ENCODE results near the gene MTMR3. TPM values are rescaled to one million over a fixed set of nuclear protein-coding genes. Genes with fewer than 3 reads are reported as not detected.
A peak's percentile ranks its signal among the peaks of the same experiment; 100 is the strongest.

Gene MTMR3
- total RNA-seq, 1 donor from 2014 or later, result 35.4 TPM

- H3K9me3 Mint-ChIP-seq, result no peaks in the 10 kb centered on the region
- H3K9me3 ChIP-seq (ENCODE audit: low read depth), result no peaks in the 10 kb centered on the region
- H3K27me3 Mint-ChIP-seq (ENCODE audit: insufficient read depth, low read depth), result peaks cover 7% of the 10 kb centered on the region
- no peak overlapping the region for H3K27ac ChIP-seq
- no peaks in the 10 kb centered on the region for H3K27me3 ChIP-seq
- no peak overlapping the region for H3K4me2 ChIP-seq
- H3K4me3 ChIP-seq, result no peak overlapping the region
- no peak for DNase-seq (ENCODE audit: low spot score)
- no peak overlapping the region for H3K9ac ChIP-seq
- no peak overlapping the region for H3K4me3 Mint-ChIP-seq
- no peak overlapping the region for H2AFZ ChIP-seq (replicated peaks)
- no peaks in the 10 kb centered on the region for H4K20me1 ChIP-seq (ENCODE audit: low read depth)
- no peaks in the 10 kb centered on the region for H3K36me3 Mint-ChIP-seq
- TF ChIP-seq EZH2 (IDR thresholded peaks at IDR 0.05) (no peak), CTCF (IDR thresholded peaks at IDR 0.05) (no peak), EZH2phosphoT487 (IDR thresholded peaks at IDR 0.05) (no peak)
- H3K27ac Mint-ChIP-seq, result peak overlapping the region; percentile 53
- no peaks in the 10 kb centered on the region for H3F3A ChIP-seq (ENCODE audit: low read depth)
- H3K36me3 ChIP-seq, result no peaks in the 10 kb centered on the region
- H3K4me1 ChIP-seq, result peaks cover 4% of the 10 kb centered on the region
- H3K79me2 ChIP-seq (ENCODE audit: low read depth), result no peaks in the 10 kb centered on the region
- peaks cover 19% of the 10 kb centered on the region for H3K4me1 Mint-ChIP-seq
These were observed 163.9 kb downstream of the MTMR3 start for GRCh38 chr22:30046716-30047363.

GRCh38 chr22:30047364-30047738 is 164.4 kb downstream of the MTMR3 start:
- H3K4me3 ChIP-seq, result no peak overlapping the region
- Mint-ChIP-seq H3K4me3 (no peak overlapping the region), H3K9me3 (no peaks in the 10 kb centered on the region), H3K27me3 (ENCODE audit: insufficient read depth, low read depth) (peaks cover 7% of the 10 kb centered on the region), H3K27ac (no peak overlapping the region), H3K36me3 (no peaks in the 10 kb centered on the region), H3K4me1 (peaks cover 19% of the 10 kb centered on the region)
- H3K4me1 ChIP-seq, result peaks cover 4% of the 10 kb centered on the region
- H2AFZ ChIP-seq (replicated peaks), result no peak overlapping the region
- H3K9ac ChIP-seq, result no peak overlapping the region
- H4K20me1 ChIP-seq (ENCODE audit: low read depth), result no peaks in the 10 kb centered on the region
- H3K4me2 ChIP-seq, result no peak overlapping the region
- no peaks in the 10 kb centered on the region for H3K36me3 ChIP-seq
- TF ChIP-seq CTCF (IDR thresholded peaks at IDR 0.05), result no peak
- no peak for TF ChIP-seq EZH2phosphoT487 (IDR thresholded peaks at IDR 0.05)
- TF ChIP-seq EZH2 (IDR thresholded peaks at IDR 0.05), result no peak
- no peak overlapping the region for H3K27ac ChIP-seq
- no peaks in the 10 kb centered on the region for H3F3A ChIP-seq (ENCODE audit: low read depth)
- H3K27me3 ChIP-seq, result no peaks in the 10 kb centered on the region
- no peaks in the 10 kb centered on the region for H3K79me2 ChIP-seq (ENCODE audit: low read depth)
- no peak for DNase-seq (ENCODE audit: low spot score)
- H3K9me3 ChIP-seq (ENCODE audit: low read depth), result no peaks in the 10 kb centered on the region

GRCh38 chr22:30048681-30049080 is 165.7 kb downstream of the MTMR3 start:
- peaks cover 4% of the 10 kb centered on the region for H3K4me1 ChIP-seq
- Mint-ChIP-seq H3K27ac (no peak overlapping the region), H3K4me1 (peaks cover 17% of the 10 kb centered on the region), H3K9me3 (no peaks in the 10 kb centered on the region), H3K4me3 (no peak overlapping the region), H3K36me3 (no peaks in the 10 kb centered on the region), H3K27me3 (ENCODE audit: insufficient read depth, low read depth) (peaks cover 7% of the 10 kb centered on the region)
- no peak for DNase-seq (ENCODE audit: low spot score)
- H3K27me3 ChIP-seq, result no peaks in the 10 kb centered on the region
- H2AFZ ChIP-seq (replicated peaks), result no peak overlapping the region
- no peaks in the 10 kb centered on the region for H3K79me2 ChIP-seq (ENCODE audit: low read depth)
- H3K36me3 ChIP-seq, result no peaks in the 10 kb centered on the region
- H3K4me2 ChIP-seq, result no peak overlapping the region
- TF ChIP-seq EZH2phosphoT487 (IDR thresholded peaks at IDR 0.05) (no peak), EZH2 (IDR thresholded peaks at IDR 0.05) (no peak), CTCF (IDR thresholded peaks at IDR 0.05) (no peak)
- H3K9ac ChIP-seq, result no peak overlapping the region
- H3K9me3 ChIP-seq (ENCODE audit: low read depth), result no peaks in the 10 kb centered on the region
- H3K4me3 ChIP-seq, result no peak overlapping the region
- no peaks in the 10 kb centered on the region for H4K20me1 ChIP-seq (ENCODE audit: low read depth)
- no peak overlapping the region for H3K27ac ChIP-seq
- H3F3A ChIP-seq (ENCODE audit: low read depth), result no peaks in the 10 kb centered on the region

All from neural progenitor cell (in vitro differentiated cells).